ENCODE results near the gene RFPL3. TPM values are rescaled to one million over a fixed set of nuclear protein-coding genes. Genes with fewer than 3 reads are reported as not detected.
"Not testable (repeated sequence)": the region's sequence is repeated elsewhere in the genome, so short reads cannot be mapped to it uniquely, and the experiment has no call there.

Gene RFPL3
- polyA plus RNA-seq (2011; rRNA removed) = not detected in 2 replicates
- not detected in 2 replicates for polyA plus RNA-seq (2012; cell fraction: cytosol; rRNA removed)
- not detected in 2 replicates for polyA plus RNA-seq (2012; cell fraction: nucleus; rRNA removed)
- polyA plus RNA-seq (2017; fragmentation: RNase III; extraction: RNeasy Plus Mini Kit Qiagen cat#74134 plus additional on column Dnase treatment) = not detected in 3 replicates
- not detected in 2 replicates for polyA minus RNA-seq (2011; rRNA and poly(A)+ RNA removed)

GRCh38 chr22:32357567-32357966 lies at the start of gene RFPL3:
TSS of gene RFPL3 (plus strand) at chr22:32357867. CDS start at chr22:32358072, 205 bp downstream.
- ATAC-seq; DNase-seq (ENCODE audit: low read depth in 1 of 2, low spot score in 1 of 2): not testable (repeated sequence)

GRCh38 chr22:32308191-32308590 lies 49.5 kb upstream of the RFPL3 start:
- TF ChIP-seq SREBF2 (IDR thresholded peaks at IDR 0.05) (no peak), USF2 (IDR thresholded peaks at IDR 0.05) (no peak), TFCP2L1 (CRISPR knock-in tag; IDR thresholded peaks at IDR 0.05) (no peak), RNF2 (IDR thresholded peaks at IDR 0.05; ENCODE audit: borderline replicate concordance, low read depth) (no peak), EP300 (IDR thresholded peaks at IDR 0.05) (no peak)
- Histone ChIP-seq H3K27ac (no peak overlapping the region), H3K4me2 (no peak overlapping the region), H3K4me3 (no peak overlapping the region), H3K9me3 (no peaks in the 10 kb centered on the region), H3K4me1 (no peaks in the 10 kb centered on the region)
- ChIA-PET CTCF (interaction anchor here (1.6 kb wide), 1 partner anchor 337 kb away, joined by 4 read pairs; no protein-coding TSS in a partner anchor), POLR2A (no interaction called here)
- WGBS (ENCODE audit: missing lambda C conversion rate) = 81% methylated on average over 6 of the region's 7 CpGs
- ATAC-seq (no peak; a peak in 1 of 6 replicates), FAIRE-seq (no peak), DNase-seq (ENCODE audit: low read depth in 1 of 2, low spot score in 1 of 2) (no peak)

More at GRCh38 chr22:32357567-32357966, at the start of gene RFPL3:
- H3K27ac ChIP-seq, CTCF ChIA-PET, H3K4me1 ChIP-seq, FAIRE-seq, H3K9me3 ChIP-seq, H3K4me3 ChIP-seq, POLR2A ChIA-PET, H3K4me2 ChIP-seq: not testable (repeated sequence)
- 60% methylated on average over 4 of the region's 9 CpGs for WGBS (ENCODE audit: missing lambda C conversion rate)

GRCh38 chr22:32308934-32309333 lies 48.7 kb upstream of the RFPL3 start:
- 46% methylated on average over 6 of the region's 6 CpGs for WGBS (ENCODE audit: missing lambda C conversion rate)
- CTCF ChIA-PET = interaction anchor here (1.6 kb wide), 1 partner anchor 338 kb away, joined by 4 read pairs; no protein-coding TSS in a partner anchor
- FAIRE-seq = no peak
- Histone ChIP-seq H3K4me1 (no peaks in the 10 kb centered on the region), H3K4me3 (no peak overlapping the region), H3K27ac (no peak overlapping the region), H3K4me2 (no peak overlapping the region), H3K9me3 (no peaks in the 10 kb centered on the region)
- TF ChIP-seq USF2 (IDR thresholded peaks at IDR 0.05) = no peak
- TF ChIP-seq PHF8 (IDR thresholded peaks at IDR 0.05; ENCODE audit: borderline replicate concordance, low read depth) = no peak
- no peak for TF ChIP-seq SMC3 (IDR thresholded peaks at IDR 0.05)
- TF ChIP-seq ZC3H11A (IDR thresholded peaks at IDR 0.05) = no peak
- no peak for TF ChIP-seq RAD21 (conservative IDR thresholded peaks at IDR 0.05 in 1 of 2, IDR thresholded peaks at IDR 0.05 in 1 of 2)
- TF ChIP-seq RNF2 (IDR thresholded peaks at IDR 0.05; ENCODE audit: borderline replicate concordance, low read depth) = no peak
- TF ChIP-seq ZFP36 (IDR thresholded peaks at IDR 0.05; ENCODE audit: borderline replicate concordance, partially characterized antibody) = no peak
- no peak for TF ChIP-seq FOSB (CRISPR knock-in tag; IDR thresholded peaks at IDR 0.05)
- no peak for TF ChIP-seq HDAC2 (IDR thresholded peaks at IDR 0.05)
- DNase-seq (ENCODE audit: low read depth in 1 of 2, low spot score in 1 of 2) = no peak
- POLR2A ChIA-PET = no interaction called here
- ATAC-seq = no peak

DNA sequence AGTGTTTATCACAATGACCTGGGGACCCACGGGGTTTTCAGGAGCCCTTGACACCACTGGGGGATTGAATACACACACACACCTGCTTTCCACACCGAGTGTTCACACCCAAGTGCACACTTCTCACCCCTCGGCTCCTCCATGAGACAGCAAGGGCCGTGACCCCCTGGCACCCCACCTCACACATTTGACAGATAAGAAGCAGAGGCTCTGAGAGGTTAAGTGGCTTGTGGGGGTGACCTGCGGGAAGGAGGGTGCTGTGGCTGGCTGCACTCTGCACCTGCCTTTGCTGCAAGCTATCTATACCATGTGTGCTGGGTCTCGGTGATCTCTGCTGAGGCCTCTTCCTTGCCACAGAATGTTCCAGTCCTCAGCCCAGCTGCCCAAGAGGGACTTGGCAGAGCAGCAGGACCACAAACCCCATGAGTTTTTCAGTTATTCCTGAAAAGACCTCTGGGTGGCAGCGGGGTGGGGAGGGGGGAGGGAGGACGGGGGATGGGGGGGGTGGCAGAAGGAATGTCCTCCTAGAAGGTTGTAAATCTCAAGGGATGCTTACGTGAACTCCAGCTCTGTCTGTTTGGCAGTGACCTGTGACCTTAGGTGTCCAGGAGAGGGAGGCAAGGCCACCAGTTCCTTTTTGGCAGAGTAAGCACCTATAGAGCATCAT lies 47.9 kb upstream of the RFPL3 start:
- DNase-seq (ENCODE audit: low read depth in 1 of 2, low spot score in 1 of 2) (no peak), FAIRE-seq (no peak), ATAC-seq (no peak)
- Histone ChIP-seq H3K4me2 (no peak overlapping the region), H3K4me1 (no peaks in the 10 kb centered on the region), H3K9me3 (no peaks in the 10 kb centered on the region), H3K27ac (no peak overlapping the region), H3K4me3 (no peak overlapping the region)
- CTCF ChIA-PET = no interaction called here
- WGBS (ENCODE audit: missing lambda C conversion rate) = 42% methylated on average over 3 of the region's 9 CpGs
- POLR2A ChIA-PET = no interaction called here
- no peak for TF ChIP-seq BCL3 (IDR thresholded peaks at IDR 0.05)
- TF ChIP-seq NFE2L2 (conservative IDR thresholded peaks at IDR 0.05; ENCODE audit: low read length) = no peak
- TF ChIP-seq, protein P1, sequence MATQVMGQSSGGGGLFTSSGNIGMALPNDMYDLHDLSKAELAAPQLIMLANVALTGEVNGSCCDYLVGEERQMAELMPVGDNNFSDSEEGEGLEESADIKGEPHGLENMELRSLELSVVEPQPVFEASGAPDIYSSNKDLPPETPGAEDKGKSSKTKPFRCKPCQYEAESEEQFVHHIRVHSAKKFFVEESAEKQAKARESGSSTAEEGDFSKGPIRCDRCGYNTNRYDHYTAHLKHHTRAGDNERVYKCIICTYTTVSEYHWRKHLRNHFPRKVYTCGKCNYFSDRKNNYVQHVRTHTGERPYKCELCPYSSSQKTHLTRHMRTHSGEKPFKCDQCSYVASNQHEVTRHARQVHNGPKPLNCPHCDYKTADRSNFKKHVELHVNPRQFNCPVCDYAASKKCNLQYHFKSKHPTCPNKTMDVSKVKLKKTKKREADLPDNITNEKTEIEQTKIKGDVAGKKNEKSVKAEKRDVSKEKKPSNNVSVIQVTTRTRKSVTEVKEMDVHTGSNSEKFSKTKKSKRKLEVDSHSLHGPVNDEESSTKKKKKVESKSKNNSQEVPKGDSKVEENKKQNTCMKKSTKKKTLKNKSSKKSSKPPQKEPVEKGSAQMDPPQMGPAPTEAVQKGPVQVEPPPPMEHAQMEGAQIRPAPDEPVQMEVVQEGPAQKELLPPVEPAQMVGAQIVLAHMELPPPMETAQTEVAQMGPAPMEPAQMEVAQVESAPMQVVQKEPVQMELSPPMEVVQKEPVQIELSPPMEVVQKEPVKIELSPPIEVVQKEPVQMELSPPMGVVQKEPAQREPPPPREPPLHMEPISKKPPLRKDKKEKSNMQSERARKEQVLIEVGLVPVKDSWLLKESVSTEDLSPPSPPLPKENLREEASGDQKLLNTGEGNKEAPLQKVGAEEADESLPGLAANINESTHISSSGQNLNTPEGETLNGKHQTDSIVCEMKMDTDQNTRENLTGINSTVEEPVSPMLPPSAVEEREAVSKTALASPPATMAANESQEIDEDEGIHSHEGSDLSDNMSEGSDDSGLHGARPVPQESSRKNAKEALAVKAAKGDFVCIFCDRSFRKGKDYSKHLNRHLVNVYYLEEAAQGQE (IDR thresholded peaks at IDR 0.05) = no peak
- no peak for TF ChIP-seq MAX (IDR thresholded peaks at IDR 0.05)
- TF ChIP-seq GATA3 (IDR thresholded peaks at IDR 0.05; ENCODE audit: borderline replicate concordance) = no peak
- no peak for TF ChIP-seq HES2 (IDR thresholded peaks at IDR 0.05)
- TF ChIP-seq RAD21 (conservative IDR thresholded peaks at IDR 0.05 in 1 of 2, IDR thresholded peaks at IDR 0.05 in 1 of 2) = no peak
- TF ChIP-seq ESRRA (IDR thresholded peaks at IDR 0.05; ENCODE audit: borderline replicate concordance, low read length) = no peak
- TF ChIP-seq SREBF2 (IDR thresholded peaks at IDR 0.05) = no peak
- TF ChIP-seq KDM1A (IDR thresholded peaks at IDR 0.05; ENCODE audit: low read depth) = no peak
- TF ChIP-seq MYC (IDR thresholded peaks at IDR 0.05; ENCODE audit: borderline replicate concordance, low read length) = no peak
- no peak for TF ChIP-seq ZC3H11A (IDR thresholded peaks at IDR 0.05)
